ENCODE measurements around the gene MKLN1.

GRCh38 chr7:131335639-131336381 is 8.1 kb downstream of the MKLN1 start:
- TF ChIP-seq CTCF (IDR thresholded peaks at IDR 0.05; ENCODE audit: low read length), result no peak
- no peak for TF ChIP-seq EZH2 (IDR thresholded peaks at IDR 0.05; ENCODE audit: borderline replicate concordance, low read length)

All from OCI-LY1 (cell line).